GM15510 (cell line): Measurements from ENCODE around the gene GSTA2.
"Not testable (repeated sequence)": the region's sequence is repeated elsewhere in the genome, so short reads cannot be mapped to it uniquely, and the experiment has no call there.

ENCODE experiments used
- POLR2A ChIP-seq: IDR thresholded peaks from 3 replicates; pipeline ENCODE4 v1.6.1; 2011; ENCODE audit warnings: borderline replicate concordance; ENCODE audit not compliant: insufficient read length; ENCODE audit errors: extremely low read depth

GSTA2 gene

GRCh38 chr6:52763322-52763916, at the start of gene GSTA2:
TSS of gene GSTA2 (minus strand) at chr6:52763475. CDS start at chr6:52757947, 5,528 bp downstream.
- TF ChIP-seq POLR2A: not testable (repeated sequence)

GRCh38 chr6:52808660-52809059, 45.4 kb upstream of the GSTA2 start:
- no peak for TF ChIP-seq POLR2A

GRCh38 chr6:52803668-52804255, 40.5 kb upstream of the GSTA2 start, which contains the start of gene GSTA1:
TSS of gene GSTA1 (minus strand) at chr6:52803816. CDS start at chr6:52799267, 4,549 bp downstream.
- TF ChIP-seq POLR2A: not testable (repeated sequence)

- TF ChIP-seq POLR2A: no peak
These were observed 39.5 kb upstream of the GSTA2 start for GRCh38 chr6:52802806-52803205.

GRCh38 chr6:52801188-52801841, 38.0 kb upstream of the GSTA2 start:
- no peak for TF ChIP-seq POLR2A

GRCh38 chr6:52790861-52791260, 27.6 kb upstream of the GSTA2 start:
- no peak for TF ChIP-seq POLR2A

GRCh38 chr6:52788478-52788877, 25.2 kb upstream of the GSTA2 start:
- TF ChIP-seq POLR2A: no peak

- TF ChIP-seq POLR2A: no peak
These were observed 24.6 kb upstream of the GSTA2 start for GRCh38 chr6:52787917-52788316.

- no peak for TF ChIP-seq POLR2A
These were observed 23.1 kb upstream of the GSTA2 start for GRCh38 chr6:52786249-52786956.

GRCh38 chr6:52779237-52779636, 16.0 kb upstream of the GSTA2 start:
- no peak for TF ChIP-seq POLR2A

GRCh38 chr6:52760105-52760765, 3.0 kb downstream of the GSTA2 start:
- no peak for TF ChIP-seq POLR2A

- no peak for TF ChIP-seq POLR2A
These were observed 4.2 kb downstream of the GSTA2 start for GRCh38 chr6:52759085-52759484.

- TF ChIP-seq POLR2A: no peak
These were observed 8.8 kb downstream of the GSTA2 start for GRCh38 chr6:52754443-52754842.

- TF ChIP-seq POLR2A: no peak
These were observed 11.0 kb downstream of the GSTA2 start for GRCh38 chr6:52752310-52752709.

- no peak for TF ChIP-seq POLR2A
These were observed 13.6 kb downstream of the GSTA2 start for GRCh38 chr6:52749556-52750152.

- no peak for TF ChIP-seq POLR2A
These were observed 17.1 kb downstream of the GSTA2 start for GRCh38 chr6:52746213-52746612.
